Mucosa of rectum (tissue), 2 donors: ENCODE data around the gene HAPLN3.

Experiments used
- H3K27ac ChIP-seq, 2 donors: one replicate each; pipeline ENCODE4 v1.7.0; 2013; ENCODE audit warnings: inconsistent platforms in 2 of 2, low read depth in 2 of 2, low read length in 2 of 2
- H3K27me3 ChIP-seq, 2 donors: one replicate each; pipeline ENCODE4 v1.7.0; 2013; ENCODE audit warnings: low read length in 2 of 2; ENCODE audit not compliant: control insufficient read depth in 2 of 2, insufficient read depth in 2 of 2
- H3K36me3 ChIP-seq, 2 donors: one replicate each; pipeline ENCODE4 v1.7.0; 2013; ENCODE audit warnings: low read length in 2 of 2; ENCODE audit not compliant: control insufficient read depth in 2 of 2, insufficient read depth in 2 of 2
- H3K4me1 ChIP-seq, 2 donors: one replicate each; pipeline ENCODE4 v1.7.0; 2013; ENCODE audit warnings: low read length in 2 of 2, mild to moderate bottlenecking in 1 of 2; ENCODE audit not compliant: control insufficient read depth in 2 of 2, insufficient read depth in 2 of 2
- H3K4me3 ChIP-seq, 2 donors: one replicate each; pipeline ENCODE4 v1.7.0; 2013; ENCODE audit warnings: low read length in 2 of 2
- H3K9ac ChIP-seq, 2 donors: one replicate each; pipeline ENCODE4 v1.7.0; 2013; ENCODE audit warnings: low read length in 2 of 2, low read depth in 1 of 2, mild to moderate bottlenecking in 1 of 2
- H3K9me3 ChIP-seq, 2 donors: one replicate each; pipeline ENCODE4 v1.7.0; 2013; ENCODE audit warnings: low read length in 2 of 2; ENCODE audit not compliant: control insufficient read depth in 2 of 2
- donor health status: healthy.
- donor health status: Normal muscosa, but diverticular disease.

The HAPLN3 gene

GRCh38 chr15:88834211-88834812 is 61.0 kb downstream of the HAPLN3 start:
- no peaks in the 10 kb centered on the region for H3K4me1 ChIP-seq
- no peaks in the 10 kb centered on the region for H3K9me3 ChIP-seq
- no peak overlapping the region for H3K4me3 ChIP-seq
- H3K9ac ChIP-seq, result no peak overlapping the region
- H3K36me3 ChIP-seq, result no peaks in the 10 kb centered on the region
- H3K27me3 ChIP-seq, result no peaks in the 10 kb centered on the region
- no peak overlapping the region for H3K27ac ChIP-seq

GRCh38 chr15:88833731-88834100 is 61.6 kb downstream of the HAPLN3 start:
- no peak overlapping the region for H3K27ac ChIP-seq
- no peak overlapping the region for H3K9ac ChIP-seq
- H3K4me1 ChIP-seq, result no peaks in the 10 kb centered on the region

DNA sequence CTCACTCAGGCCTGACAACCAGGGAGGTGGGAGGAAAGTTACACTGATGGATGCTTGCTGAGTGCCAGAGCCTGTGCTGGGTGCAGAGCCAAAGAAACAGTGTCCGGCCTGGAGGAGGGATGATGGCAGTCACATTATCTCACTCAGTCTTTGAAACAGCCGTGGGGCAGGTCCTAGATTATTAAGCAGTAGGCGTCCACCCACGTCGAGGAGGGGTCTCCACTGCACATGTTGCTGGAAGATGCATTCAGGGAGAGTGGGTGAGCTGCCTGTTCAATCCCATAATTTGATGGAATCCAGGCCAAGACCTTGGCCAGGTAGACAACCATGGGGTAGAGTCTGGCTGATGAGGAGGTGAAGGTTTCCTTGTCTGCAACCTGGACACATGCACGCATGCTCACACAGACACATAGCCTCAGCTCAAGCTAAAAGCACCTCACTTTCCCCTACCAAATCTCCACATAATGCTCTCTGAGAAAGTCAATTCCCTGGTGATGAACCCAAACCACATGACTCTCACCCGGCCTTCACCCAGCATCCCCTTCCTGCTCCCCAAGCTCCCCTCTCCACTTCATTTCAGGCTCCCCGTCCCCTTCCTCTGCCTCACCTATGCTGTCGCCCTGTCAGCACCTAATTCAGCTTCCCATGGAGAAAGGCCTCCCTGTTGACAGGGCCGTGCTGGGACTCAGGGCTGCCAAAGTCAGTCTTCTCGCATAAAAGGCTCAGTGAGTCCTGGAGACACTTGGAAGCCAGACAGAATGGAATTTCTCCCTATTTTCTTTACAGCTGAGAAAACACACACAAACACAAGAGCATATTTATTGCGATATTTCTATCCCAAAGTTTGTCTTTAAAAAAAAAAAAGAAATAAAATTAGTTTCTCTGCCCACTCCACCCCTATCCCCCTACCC is 62.3 kb downstream of the HAPLN3 start:
- H3K36me3 ChIP-seq, result no peaks in the 10 kb centered on the region
- H3K9ac ChIP-seq, result no peak overlapping the region
- no peak overlapping the region for H3K4me3 ChIP-seq
- no peaks in the 10 kb centered on the region for H3K27me3 ChIP-seq
- H3K9me3 ChIP-seq, result no peaks in the 10 kb centered on the region
- H3K4me1 ChIP-seq, result no peaks in the 10 kb centered on the region
- no peak overlapping the region for H3K27ac ChIP-seq

More at GRCh38 chr15:88833731-88834100, 61.6 kb downstream of the HAPLN3 start:
- Histone ChIP-seq H3K36me3 (no peaks in the 10 kb centered on the region), H3K27me3 (no peaks in the 10 kb centered on the region), H3K4me3 (no peak overlapping the region), H3K9me3 (no peaks in the 10 kb centered on the region)

GRCh38 chr15:88830016-88830415 is 65.3 kb downstream of the HAPLN3 start:
- Histone ChIP-seq H3K27ac (no peak overlapping the region), H3K4me3 (no peak overlapping the region), H3K4me1 (no peaks in the 10 kb centered on the region), H3K9ac (no peak overlapping the region), H3K27me3 (no peaks in the 10 kb centered on the region), H3K36me3 (no peaks in the 10 kb centered on the region), H3K9me3 (no peaks in the 10 kb centered on the region)

GRCh38 chr15:88828791-88829190 is 66.6 kb downstream of the HAPLN3 start:
- no peaks in the 10 kb centered on the region for H3K4me1 ChIP-seq
- no peak overlapping the region for H3K4me3 ChIP-seq
- no peaks in the 10 kb centered on the region for H3K9me3 ChIP-seq
- no peaks in the 10 kb centered on the region for H3K36me3 ChIP-seq
- no peak overlapping the region for H3K9ac ChIP-seq
- no peak overlapping the region for H3K27ac ChIP-seq
- no peaks in the 10 kb centered on the region for H3K27me3 ChIP-seq
